NT2/D1 (cell line): ENCODE measurements around the gene KCNK7.

Source experiments
- YY1 ChIP-seq: IDR thresholded peaks from 2 replicates; pipeline ENCODE4 v1.6.1; 2011; ENCODE audit not compliant: insufficient read length, insufficient read depth
- ZNF274 ChIP-seq: IDR thresholded peaks from 2 replicates; pipeline ENCODE4 v1.6.1; 2011; ENCODE audit warnings: mild to moderate bottlenecking, low read depth, low read length

GRCh38 chr11:65590240-65590738 is 5.3 kb downstream of the KCNK7 start:
- TF ChIP-seq ZNF274 (no peak), YY1 (no peak)
